Keratinocyte (primary cell): ENCODE results near the gene CALML3. TPM values are rescaled to one million over a fixed set of nuclear protein-coding genes. Genes with fewer than 3 reads are reported as not detected.

ENCODE experiments used
- DNase-seq: peaks from one replicate; pipeline ENCODE4 v3.0.0-alpha.2; 2011; ENCODE audit warnings: low read depth, missing footprints, low spot score
- FAIRE-seq: peaks from 2 replicates; lab custom pipeline; 2011; peaks lifted over from hg19 to GRCh38; lab: Jason Lieb, UNC
- H2AFZ ChIP-seq: 2 replicates; pipeline ENCODE4 v1.6.0; 2012; ENCODE audit warnings: low read length, control low read depth, inconsistent platforms; ENCODE audit not compliant: control insufficient read depth
- H3K27ac ChIP-seq: 2 replicates; pipeline ENCODE4 v1.5.1; 2011; ENCODE audit warnings: low read length; ENCODE audit not compliant: control insufficient read depth, insufficient read depth
- H3K27me3 ChIP-seq: 3 replicates; pipeline ENCODE4 v1.6.0; 2011; ENCODE audit warnings: low read length; ENCODE audit not compliant: control insufficient read depth, insufficient read depth; ENCODE audit errors: extremely low read depth
- H3K36me3 ChIP-seq, 2 experiments: 2 replicates in 1 of 2; 3 replicates in 1 of 2; pipeline ENCODE4 v1.5.1; 2011; ENCODE audit warnings: low read length in 2 of 2, mild to moderate bottlenecking in 1 of 2; ENCODE audit not compliant: control insufficient read depth in 2 of 2, insufficient read depth in 2 of 2; ENCODE audit errors: extremely low read depth in 1 of 2
- H3K4me1 ChIP-seq: 3 replicates; pipeline ENCODE4 v1.5.1; 2011; ENCODE audit warnings: low read length; ENCODE audit not compliant: control insufficient read depth, insufficient read depth; ENCODE audit errors: extremely low read depth
- H3K4me2 ChIP-seq: 3 replicates; pipeline ENCODE4 v1.6.0; 2011; ENCODE audit warnings: low read depth, low read length; ENCODE audit not compliant: control insufficient read depth, insufficient read depth; ENCODE audit errors: extremely low read depth
- H3K4me3 ChIP-seq, 3 experiments: fragments of 200-600 bp in 1 of 3; sonication (generic) in 1 of 3; 2 replicates in 2 of 3; 3 replicates in 1 of 3; pipeline ENCODE4 v1.5.1; 2011 to 2016; ENCODE audit warnings: low read length in 3 of 3, mild to moderate bottlenecking in 3 of 3, control low read depth in 2 of 3, inconsistent platforms in 1 of 3, low read depth in 1 of 3, mixed read lengths in 1 of 3, mixed run types in 1 of 3, moderate library complexity in 1 of 3; ENCODE audit not compliant: control insufficient read depth in 2 of 3, insufficient read depth in 2 of 3; ENCODE audit errors: extremely low read depth in 1 of 3
- H3K79me2 ChIP-seq: 2 replicates; pipeline ENCODE4 v1.6.0; 2012; ENCODE audit warnings: low read length; ENCODE audit not compliant: control insufficient read depth, insufficient read depth
- H3K9ac ChIP-seq: 3 replicates; pipeline ENCODE4 v1.6.0; 2011; ENCODE audit warnings: low read length; ENCODE audit not compliant: control insufficient read depth, insufficient read depth; ENCODE audit errors: extremely low read depth
- H3K9me1 ChIP-seq: 3 replicates; pipeline ENCODE4 v1.6.0; 2011; ENCODE audit warnings: low read length; ENCODE audit not compliant: control insufficient read depth, insufficient read depth; ENCODE audit errors: extremely low read depth
- H3K9me3 ChIP-seq: 2 replicates; pipeline ENCODE4 v1.5.1; 2012; ENCODE audit warnings: low read depth, low read length; ENCODE audit not compliant: control insufficient read depth
- H4K20me1 ChIP-seq: 3 replicates; pipeline ENCODE4 v1.6.0; 2011; ENCODE audit warnings: low read length; ENCODE audit not compliant: control insufficient read depth, insufficient read depth; ENCODE audit errors: extremely low read depth
- CTCF ChIP-seq, 3 experiments: IDR thresholded peaks in 1 of 3; conservative IDR thresholded peaks in 1 of 3; optimal IDR thresholded peaks in 1 of 3; 2 replicates in 2 of 3; 3 replicates in 1 of 3; pipeline versions ENCODE3 to v1.5.1; 2011; ENCODE audit warnings: low read length in 3 of 3, mild to moderate bottlenecking in 3 of 3, moderate library complexity in 2 of 3, control low read depth in 1 of 3, inconsistent platforms in 1 of 3; ENCODE audit not compliant: insufficient read depth in 2 of 3; ENCODE audit errors: extremely low read depth in 1 of 3
- EZH2 ChIP-seq: IDR thresholded peaks from one replicate; pipeline ENCODE4 v1.6.1; 2012; ENCODE audit warnings: inconsistent platforms, mild to moderate bottlenecking, low read length, moderate library complexity
- dilution Hi-C: fragments of 300-500 bp; cut with MboI; formaldehyde crosslinking; loops from one replicate; pipeline ENCODE4 v1.7.0; 2020; ENCODE audit warnings: low sequenced_read_pairs; ENCODE audit not compliant: extremely low pct_ligation_motif_present
- polyA plus RNA-seq, 5 experiments: library from polyadenylated mRNA; depleted of rRNA in 3 of 5; stranded (reverse) in 3 of 5; stranded (forward) in 1 of 5; unstranded in 1 of 5; fragments of >200 nt; gene quantifications; 1 replicate in 1 of 5; 2 replicates in 3 of 5; 3 replicates in 1 of 5; pipeline versions ENCODE4 v1.2.1 to v1.2.3, GENCODE V29; 2011 to 2012; ENCODE audit warnings: missing spikeins in 2 of 5, low read depth in 1 of 5, low replicate concordance in 1 of 5

The CALML3 gene
- polyA plus RNA-seq, 1 donor (not counting 4 experiments of a cell fraction or from before 2014, with no cell fraction given), result 7.6 TPM

- H3K9ac ChIP-seq, result peak overlapping the region; percentile 67
- no peaks in the 10 kb centered on the region for H3K36me3 ChIP-seq
- DNase-seq (no peak), FAIRE-seq (no peak)
- no peak overlapping the region for H2AFZ ChIP-seq
- H3K27ac ChIP-seq, result peak overlapping the region; percentile 77
- H3K9me1 ChIP-seq, result peaks cover 3% of the 10 kb centered on the region
- H3K4me2 ChIP-seq, result peak overlapping the region; percentile 68
- no peak overlapping the region for H3K4me3 ChIP-seq
- H3K9me3 ChIP-seq, result no peaks in the 10 kb centered on the region
- no peaks in the 10 kb centered on the region for H3K27me3 ChIP-seq
- no peaks in the 10 kb centered on the region for H4K20me1 ChIP-seq
- no peaks in the 10 kb centered on the region for H3K79me2 ChIP-seq
- no peak for TF ChIP-seq CTCF (optimal IDR thresholded peaks at IDR 0.05 in 1 of 3, IDR thresholded peaks at IDR 0.05 in 1 of 3, conservative IDR thresholded peaks at IDR 0.05 in 1 of 3; ENCODE audit: extremely low read depth in 1 of 3, insufficient read depth in 2 of 3, low read length in 3 of 3)
- no peak for TF ChIP-seq EZH2
- dilution Hi-C loops, result no loop called here
- H3K4me1 ChIP-seq, result peaks cover 54% of the 10 kb centered on the region
Measured at GRCh38 chr10:5552376-5553321, 27.9 kb downstream of the CALML3 start.

- Histone ChIP-seq H4K20me1 (no peaks in the 10 kb centered on the region), H3K27ac (no peak overlapping the region), H3K9me1 (peaks cover 3% of the 10 kb centered on the region), H3K36me3 (no peaks in the 10 kb centered on the region), H3K4me3 (no peak overlapping the region), H3K4me1 (peaks cover 45% of the 10 kb centered on the region), H3K27me3 (no peaks in the 10 kb centered on the region), H3K9ac (no peak overlapping the region), H3K79me2 (no peaks in the 10 kb centered on the region), H2AFZ (no peak overlapping the region), H3K4me2 (no peak overlapping the region), H3K9me3 (no peaks in the 10 kb centered on the region)
- dilution Hi-C loops, result no loop called here
- TF ChIP-seq EZH2 (no peak), CTCF (optimal IDR thresholded peaks at IDR 0.05 in 1 of 3, IDR thresholded peaks at IDR 0.05 in 1 of 3, conservative IDR thresholded peaks at IDR 0.05 in 1 of 3; ENCODE audit: extremely low read depth in 1 of 3, insufficient read depth in 2 of 3, low read length in 3 of 3) (no peak)
- DNase-seq (no peak), FAIRE-seq (no peak)
Measured at GRCh38 chr10:5553400-5554170, 28.8 kb downstream of the CALML3 start.
